Loucy (cell line): Measurements from ENCODE around the gene ABCA10.

Experiments
- CTCF ChIP-seq: fragments of 200-600 bp; sonication (generic); conservative IDR thresholded peaks from 2 replicates; pipeline ENCODE4 v1.5.1; 2014; ENCODE audit warnings: mild to moderate bottlenecking, antibody characterized with exemption, low read length
- EZH2phosphoT487 ChIP-seq: fragments of 200-600 bp; IDR thresholded peaks from 2 replicates; pipeline ENCODE4 v1.6.1; 2018; ENCODE audit warnings: antibody characterized with exemption, mild to moderate bottlenecking, moderate library complexity, borderline replicate concordance

GRCh38 chr17:69236946-69237345 is 8.3 kb upstream of the ABCA10 start:
- TF ChIP-seq CTCF: no peak
- TF ChIP-seq EZH2phosphoT487: no peak
